CD4-positive, alpha-beta T cell treated with Interleukin-4 for 1 hour (primary cell): ENCODE measurements around the gene MED13L.
A peak's percentile ranks its signal among the peaks of the same experiment; 100 is the strongest.
"Not testable (repeated sequence)": the region's sequence is repeated elsewhere in the genome, so short reads cannot be mapped to it uniquely, and the experiment has no call there.

Source experiments
- DNase-seq, 2 donors: peaks; one replicate each; pipeline ENCODE4 v3.0.0-alpha.2; 2020 to 2022

The MED13L gene

DNA sequence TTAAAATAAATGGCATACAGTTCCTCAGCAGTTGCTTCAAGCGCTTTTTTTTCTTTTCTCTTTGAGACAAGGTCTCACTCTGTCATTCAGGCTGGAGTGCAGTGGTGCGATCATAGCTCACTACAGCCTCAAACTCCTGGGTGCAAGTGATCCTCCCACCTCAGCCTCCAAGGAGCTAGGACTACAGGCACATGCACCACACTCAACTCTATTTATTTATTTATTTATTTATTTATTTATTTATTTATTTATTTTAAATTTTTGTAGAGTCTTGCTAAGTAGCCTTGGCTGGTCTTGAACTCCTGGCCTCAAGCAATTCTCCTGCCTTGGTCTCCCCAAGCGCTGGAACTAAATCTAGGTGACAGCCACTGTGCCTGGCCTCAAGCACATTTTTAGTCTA is 132.0 kb downstream of the MED13L start:
- no peak for DNase-seq

DNA sequence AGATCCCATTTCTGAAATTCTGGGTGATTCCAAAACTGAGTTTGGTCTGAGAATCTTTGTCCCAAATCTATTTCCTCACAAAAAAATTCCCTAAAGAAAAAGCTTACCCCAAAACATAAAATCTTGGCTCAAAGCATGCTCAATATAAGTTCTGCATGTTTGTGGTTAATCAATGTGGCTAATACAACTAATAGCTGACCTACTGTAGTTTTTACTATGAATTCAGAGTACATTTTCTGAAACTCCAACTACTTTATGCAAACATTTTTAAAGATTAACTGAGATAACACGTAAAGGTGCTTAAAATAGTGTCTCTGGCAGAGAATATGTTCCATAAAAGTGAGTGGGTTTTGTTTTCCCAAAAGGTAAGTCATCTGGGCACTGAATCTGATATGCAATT is 133.1 kb downstream of the MED13L start:
- no peak for DNase-seq

DNA sequence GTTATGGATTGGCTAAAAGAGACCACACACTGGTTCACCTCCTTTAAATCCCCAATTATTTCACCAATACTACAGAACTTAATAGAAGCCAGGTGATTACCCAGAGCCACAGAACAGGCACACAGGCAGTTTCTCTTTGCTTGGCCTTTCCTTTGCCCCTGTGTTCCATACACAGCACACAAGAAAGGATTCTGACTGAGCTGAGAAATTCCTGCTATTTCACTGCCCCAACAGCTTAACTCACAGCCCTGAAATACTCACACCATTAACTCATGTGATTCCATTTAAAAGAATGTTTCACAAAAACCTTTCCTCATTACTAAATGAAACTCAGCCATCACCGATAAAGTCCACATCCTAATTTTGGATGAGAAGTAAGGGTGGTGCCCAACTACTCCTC is 133.6 kb downstream of the MED13L start:
- no peak for DNase-seq

DNA sequence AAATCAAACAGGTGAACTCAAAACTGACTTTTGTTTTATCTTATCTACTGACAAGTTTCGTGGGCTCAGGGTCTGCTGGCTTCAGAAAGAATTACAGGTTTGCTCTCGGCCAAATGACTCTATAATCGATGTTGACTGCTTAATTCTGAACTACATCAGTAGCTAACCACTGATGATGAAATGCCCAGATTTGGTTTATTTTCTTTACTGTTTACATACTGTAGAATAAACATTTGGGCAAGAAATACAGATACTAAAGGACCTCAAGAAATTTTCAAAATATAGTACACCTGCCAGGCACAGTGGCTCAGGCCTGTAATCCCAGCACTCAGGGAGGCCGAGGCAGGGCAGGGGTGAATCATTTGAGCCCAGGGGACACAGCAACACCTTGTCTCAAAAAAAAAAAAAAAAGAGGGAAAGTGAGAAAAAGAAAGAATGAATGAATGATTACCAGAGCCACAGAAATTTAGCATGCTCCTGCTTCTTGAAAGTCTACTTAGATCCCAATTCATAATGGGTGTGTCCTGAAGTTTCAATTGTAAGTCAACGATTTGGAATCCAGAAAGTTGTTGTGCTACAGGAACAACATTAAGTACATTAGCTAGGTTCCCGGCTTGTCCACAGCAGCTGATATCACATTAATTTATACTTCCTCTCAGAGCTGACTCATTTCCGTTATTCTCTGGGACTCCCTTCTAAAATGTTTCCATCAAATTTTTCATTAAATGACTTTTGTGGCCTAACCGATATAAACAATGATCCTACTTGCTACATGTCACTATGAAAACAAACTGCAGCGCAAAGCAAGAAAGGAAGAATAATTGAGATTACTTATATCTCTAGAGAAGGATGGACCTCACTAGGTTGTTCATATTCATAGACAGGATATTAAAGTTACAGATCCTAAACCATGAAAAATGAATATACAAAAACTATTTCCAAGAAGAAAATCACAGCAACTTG is 134.3 kb downstream of the MED13L start:
- DNase-seq, result peak in 1 of 2 donors; percentile 16

DNA sequence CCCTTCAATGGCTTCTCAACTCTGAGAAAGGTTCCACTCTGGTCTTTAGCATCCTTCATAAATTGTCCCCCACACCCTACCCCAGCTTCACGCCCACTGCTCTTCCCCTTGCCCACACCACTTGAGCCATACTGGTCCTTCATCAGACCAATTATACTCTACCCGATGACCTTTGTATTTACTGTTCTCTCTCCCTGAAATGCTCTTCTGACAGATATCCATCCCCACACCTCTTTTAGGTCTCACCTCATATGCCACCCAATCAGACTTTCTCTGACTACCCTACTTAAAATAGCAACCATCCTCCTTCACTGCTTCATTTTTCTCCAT is 135.7 kb downstream of the MED13L start:
- DNase-seq, result no peak

DNA sequence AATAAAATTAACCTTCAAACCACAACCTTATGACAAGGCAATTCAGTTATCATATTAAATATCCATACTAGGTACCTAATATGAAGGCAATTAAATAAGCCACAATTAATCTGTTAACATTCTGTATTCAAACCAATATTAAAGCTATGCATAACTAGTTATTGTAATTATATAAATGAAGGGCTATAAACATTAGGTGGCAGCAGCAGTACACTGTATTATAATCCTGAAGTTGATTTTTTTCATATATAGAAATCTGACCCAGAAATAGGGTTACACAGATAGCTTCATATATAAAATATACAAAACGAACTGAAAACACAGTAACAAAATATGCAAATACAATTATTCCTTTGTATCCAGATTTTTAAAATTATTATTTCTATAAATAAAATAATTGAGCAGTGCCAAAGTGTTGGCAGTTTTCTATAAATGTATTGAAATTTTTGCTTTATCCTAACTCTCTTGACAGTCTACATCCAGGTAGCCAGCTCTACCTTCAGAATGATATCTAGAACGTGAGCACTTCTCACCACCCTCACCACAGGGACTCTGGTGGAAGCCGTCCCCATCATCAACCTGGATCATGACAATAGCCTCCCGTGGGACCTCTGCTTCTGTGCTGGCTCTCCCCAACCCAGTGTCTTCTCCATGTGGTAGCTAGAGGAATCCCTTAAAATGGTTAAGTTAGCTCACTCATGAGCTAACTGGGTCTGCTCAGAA is 136.2 kb downstream of the MED13L start:
- DNase-seq, result peak in 1 of 2 donors; percentile 32

DNA sequence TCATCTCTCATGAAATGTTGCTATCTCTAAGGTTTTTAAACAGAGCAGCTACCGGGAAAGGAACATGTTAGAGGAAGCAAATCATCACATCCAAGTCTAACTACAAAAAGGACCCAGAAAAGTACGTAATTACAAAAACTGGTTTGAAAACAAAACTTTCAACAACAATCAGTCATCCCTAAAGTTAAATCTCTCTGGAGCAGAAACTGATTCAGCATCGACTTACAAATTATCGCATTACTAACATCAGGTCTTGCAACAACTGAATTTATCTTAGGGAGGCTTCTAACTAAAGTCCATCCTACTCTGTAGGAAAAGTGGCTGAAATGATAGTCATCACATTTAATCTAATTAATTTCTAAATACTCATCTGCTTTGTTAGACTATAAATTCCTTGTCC is 137.0 kb downstream of the MED13L start:
- DNase-seq, result no peak

DNA sequence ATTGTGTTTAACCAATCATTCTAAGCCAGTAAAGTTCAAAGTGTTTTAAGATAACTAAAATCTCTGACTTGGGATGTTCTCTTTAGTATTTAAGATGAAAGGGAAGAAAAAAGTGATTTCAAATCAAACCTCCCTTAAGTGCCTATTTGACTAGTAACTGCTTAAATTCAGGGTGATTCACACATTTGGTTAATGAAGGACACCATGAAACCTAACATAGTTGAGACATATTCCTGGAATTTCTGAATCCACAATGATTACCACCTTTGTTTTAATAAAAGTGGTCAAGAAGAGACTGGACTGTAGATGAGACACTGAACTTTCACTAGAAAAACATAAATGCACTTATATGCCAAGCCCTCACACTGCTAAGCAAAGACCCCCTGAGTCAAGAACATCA is 138.7 kb downstream of the MED13L start:
- no peak for DNase-seq

DNA sequence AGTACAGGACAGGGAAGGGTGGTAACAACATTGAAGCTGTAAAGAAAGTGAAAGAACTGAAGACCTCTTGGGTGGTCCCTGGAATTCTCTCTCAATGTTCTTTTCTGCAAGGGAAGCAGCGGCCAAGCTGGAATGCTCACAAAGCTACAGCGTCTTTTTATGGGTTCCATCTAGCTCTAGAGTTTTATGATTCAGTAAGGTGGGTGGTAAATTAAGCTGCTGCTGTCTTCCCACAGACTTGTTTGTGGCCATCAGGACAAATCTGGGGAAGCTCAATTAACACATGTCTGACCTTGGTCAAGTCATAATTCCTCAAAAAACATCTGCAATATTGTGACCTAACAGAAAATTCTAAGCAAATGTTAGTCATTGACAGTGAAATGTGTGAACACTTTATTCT is 139.1 kb downstream of the MED13L start:
- no peak for DNase-seq

DNA sequence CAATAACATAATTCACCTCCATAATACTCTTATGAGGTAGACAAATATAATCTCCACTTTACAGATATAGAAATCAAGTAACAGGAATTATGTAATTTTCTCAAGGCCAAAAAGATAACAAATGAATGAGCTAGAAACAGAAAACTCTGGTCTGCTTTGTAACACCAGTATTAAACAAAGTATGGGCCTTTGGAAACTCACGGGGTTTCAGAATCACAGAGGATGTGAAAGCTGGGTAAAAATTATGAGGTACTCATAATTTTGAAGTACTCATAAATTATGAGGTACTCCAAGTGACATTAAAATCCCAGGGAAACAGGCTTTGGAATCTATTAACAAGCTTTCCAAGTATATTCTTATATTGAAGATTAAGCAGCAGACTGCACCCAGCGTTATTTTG is 140.2 kb downstream of the MED13L start:
- no peak for DNase-seq

DNA sequence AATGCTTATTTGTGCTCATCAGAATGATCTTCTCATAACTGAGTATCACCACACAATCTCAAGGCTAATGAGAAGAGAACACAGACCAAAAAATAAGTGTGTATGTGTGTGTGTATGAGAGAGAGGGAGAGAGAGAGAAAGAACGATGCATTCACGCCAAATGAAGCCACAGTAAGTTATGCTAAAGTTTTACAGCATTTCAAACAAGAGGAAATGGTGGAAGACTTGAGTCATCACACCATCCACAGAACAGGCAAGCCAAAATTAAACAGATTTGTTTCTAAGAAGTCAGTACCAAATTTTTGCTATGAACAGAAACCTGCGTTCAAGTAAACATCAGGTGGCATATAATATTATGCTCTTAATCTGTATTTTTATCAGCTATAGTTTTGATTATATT is 141.2 kb downstream of the MED13L start:
- DNase-seq, result no peak

DNA sequence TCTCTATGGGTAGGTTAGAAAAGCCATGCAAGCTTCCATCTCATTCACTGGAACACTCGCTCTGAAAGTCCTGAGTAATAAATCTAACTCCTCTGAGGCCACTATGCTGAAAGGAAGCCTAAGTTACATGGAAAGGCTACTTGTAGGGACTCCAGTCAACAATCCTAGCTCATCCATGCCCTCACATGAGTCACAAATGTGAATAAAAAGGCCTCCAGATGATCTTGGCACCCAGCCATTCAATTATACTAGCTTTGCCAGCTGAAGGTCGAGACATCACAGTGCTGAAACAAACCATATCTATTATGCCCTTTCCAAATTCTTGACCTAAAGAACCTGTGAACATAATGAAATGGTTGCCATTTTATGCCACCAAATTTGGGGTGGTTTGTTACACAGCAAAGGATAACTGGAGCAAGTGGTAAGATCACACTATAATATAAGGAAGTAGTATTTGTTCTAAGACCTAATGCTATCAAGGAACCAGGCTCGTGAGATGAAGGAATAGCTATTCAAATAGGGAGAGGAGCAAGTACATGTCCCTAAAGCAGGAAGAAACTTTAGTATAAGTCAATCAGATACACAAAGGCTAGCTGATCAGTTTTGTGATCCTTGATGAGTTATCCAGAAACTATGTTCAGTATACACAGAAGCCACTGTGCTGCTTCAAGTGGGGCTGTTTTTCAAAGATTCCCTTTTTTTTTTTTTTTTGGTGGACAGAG is 142.1 kb downstream of the MED13L start:
- no peak for DNase-seq

DNA sequence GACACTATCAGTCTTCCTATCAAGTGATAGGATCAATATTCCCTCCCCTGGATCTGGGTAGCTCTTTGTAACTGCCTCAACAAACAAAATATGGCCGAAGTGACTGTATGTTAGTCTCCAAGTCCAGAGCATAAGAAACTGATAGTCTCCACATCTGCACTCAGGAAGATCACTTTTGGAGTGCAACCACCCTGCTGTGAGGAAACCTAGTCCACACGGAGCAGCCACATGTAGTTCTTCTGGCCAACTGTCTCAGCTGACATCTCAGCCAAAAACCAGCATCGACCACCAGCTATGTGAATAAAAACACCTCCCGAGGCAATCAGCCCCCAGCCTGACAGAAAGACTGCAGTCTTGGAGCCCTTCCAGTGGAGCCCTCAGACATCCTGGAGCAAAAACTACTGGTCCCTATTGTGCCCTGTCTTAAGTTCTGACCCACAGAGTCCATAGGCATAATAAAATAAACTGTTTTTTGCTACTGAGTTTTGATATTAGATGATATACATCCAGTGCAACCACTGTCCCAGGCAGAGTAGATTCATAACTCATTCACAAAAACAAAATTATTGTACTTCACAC is 143.8 kb downstream of the MED13L start:
- no peak for DNase-seq

DNA sequence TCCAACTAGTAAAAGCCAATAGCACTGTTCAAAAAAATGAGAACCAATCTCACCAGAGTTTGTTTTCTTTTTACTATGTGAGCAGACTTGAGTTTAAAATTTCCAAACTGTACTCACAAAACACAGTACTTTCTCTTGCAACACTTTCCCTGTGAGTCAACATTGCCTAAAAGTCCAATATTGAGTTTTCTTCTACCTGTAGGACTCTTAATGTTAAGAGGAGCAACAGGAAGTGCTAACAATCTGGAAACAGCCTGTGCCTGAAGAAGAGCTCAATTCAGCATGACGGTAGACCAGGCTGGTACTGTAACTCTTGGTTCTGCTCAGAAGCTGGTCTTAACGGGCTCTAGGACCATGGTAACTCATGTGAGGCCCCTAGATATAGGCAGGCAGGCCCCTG is 144.3 kb downstream of the MED13L start:
- DNase-seq, result no peak

DNA sequence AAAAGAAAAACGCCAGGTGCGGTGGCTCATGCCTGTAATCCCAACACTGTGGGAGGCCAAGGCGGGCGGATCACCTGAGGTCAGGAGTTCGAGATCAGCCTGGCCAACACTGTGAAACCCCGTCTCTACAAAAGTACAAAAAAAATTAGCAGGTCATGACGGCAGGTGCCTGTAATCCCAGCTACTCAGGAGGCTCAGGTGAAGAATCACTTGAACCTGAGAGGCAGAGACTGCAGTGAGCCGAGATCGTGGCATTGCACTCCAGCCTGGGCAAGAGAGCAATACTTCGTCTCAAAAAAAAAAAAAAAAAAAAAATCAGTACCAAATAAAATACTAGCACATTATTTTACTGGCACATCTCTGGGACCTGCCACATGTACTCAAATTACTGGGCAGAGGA is 145.5 kb downstream of the MED13L start:
- not testable (repeated sequence) for DNase-seq

DNA sequence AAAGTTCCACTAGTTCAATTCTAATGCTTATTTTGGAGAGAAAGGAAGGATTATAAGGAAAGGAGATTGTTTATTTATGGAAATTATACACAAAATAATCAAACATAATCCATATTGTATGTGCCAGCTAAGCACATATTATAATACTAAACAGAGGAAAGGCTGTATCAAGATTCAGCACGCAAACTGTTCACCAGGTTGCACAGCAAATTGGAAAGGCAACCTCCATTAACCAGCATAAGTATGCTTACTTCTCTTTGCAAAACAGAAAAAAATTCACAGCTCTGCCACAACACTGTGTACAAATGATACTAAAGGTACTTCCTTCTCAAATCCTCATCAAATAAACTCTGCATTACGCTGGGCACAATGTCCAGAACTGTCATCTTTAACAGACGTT is 146.3 kb downstream of the MED13L start:
- no peak for DNase-seq

DNA sequence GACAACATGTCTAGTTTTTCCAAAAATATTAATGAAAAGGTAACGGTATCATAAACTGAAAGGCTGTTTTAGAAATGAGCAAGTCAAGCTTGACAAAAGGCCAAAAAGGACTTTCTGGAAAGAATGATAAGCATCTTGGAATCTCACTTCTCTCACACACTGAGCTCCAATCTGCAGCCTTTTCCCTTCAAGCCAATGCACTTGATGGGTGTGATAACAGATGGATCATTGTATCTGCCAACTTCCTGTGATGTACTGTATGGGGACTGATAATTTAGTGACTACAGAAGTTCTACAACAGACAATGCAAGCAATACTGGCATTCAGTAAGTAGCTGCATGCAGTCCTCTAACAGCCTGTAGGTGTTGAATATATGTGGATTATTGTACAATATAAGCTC is 147.1 kb downstream of the MED13L start:
- DNase-seq, result no peak

DNA sequence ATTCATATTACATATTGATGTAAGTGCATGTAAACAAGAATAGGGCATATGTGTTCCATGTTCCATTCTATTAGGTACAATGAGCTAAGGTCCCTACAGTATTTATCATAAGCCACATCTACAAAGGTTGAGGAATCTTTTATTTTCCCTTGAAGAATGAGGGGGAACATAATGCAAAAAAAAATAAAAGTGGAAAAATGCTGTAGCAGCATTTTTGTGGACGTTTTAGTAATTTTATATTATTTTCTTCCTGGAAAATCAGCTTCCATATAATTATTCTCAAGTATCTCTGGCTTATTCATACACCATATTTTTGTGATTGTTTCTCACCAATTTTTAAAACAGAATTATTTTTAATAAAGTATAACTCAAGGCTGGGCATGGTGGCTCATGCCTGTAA is 148.7 kb downstream of the MED13L start:
- no peak for DNase-seq

DNA sequence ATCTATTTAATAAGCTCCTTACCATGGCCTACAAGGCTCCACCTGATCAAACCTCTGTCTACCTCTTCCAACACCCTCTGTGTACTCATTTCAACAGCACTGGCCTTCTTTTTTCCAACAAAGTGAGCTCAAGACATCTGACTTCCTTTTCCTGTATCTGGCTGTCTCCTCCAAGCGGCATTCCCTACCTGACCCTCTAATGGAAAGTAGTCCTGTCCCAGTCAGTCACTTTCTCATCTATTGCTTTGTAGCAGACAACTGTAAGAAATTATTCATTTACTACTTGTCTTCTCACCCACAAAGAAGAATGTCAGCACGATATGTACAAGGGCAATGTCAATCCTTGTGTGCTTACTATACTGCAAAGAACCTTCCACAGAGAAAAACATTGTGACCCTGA is 149.6 kb downstream of the MED13L start:
- DNase-seq, result no peak

DNA sequence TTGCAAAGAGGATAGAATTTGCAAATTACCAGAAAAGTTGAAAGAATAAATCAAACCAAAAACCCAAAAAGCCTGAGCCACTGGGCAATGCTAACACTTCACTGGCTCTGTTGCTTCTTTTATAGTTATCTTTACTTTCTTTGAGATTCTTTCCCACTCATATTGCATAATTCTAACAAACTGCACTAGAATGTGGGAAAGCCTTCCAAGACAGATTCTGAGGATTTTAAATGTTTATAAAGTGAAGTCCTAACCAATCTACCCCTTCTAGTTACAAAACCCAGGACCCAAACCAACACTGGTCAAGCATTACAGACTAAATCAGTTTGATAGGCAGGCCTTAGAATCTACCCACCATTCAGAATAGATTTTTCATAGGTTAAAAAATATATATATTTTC is 150.9 kb downstream of the MED13L start:
- DNase-seq, result no peak

DNA sequence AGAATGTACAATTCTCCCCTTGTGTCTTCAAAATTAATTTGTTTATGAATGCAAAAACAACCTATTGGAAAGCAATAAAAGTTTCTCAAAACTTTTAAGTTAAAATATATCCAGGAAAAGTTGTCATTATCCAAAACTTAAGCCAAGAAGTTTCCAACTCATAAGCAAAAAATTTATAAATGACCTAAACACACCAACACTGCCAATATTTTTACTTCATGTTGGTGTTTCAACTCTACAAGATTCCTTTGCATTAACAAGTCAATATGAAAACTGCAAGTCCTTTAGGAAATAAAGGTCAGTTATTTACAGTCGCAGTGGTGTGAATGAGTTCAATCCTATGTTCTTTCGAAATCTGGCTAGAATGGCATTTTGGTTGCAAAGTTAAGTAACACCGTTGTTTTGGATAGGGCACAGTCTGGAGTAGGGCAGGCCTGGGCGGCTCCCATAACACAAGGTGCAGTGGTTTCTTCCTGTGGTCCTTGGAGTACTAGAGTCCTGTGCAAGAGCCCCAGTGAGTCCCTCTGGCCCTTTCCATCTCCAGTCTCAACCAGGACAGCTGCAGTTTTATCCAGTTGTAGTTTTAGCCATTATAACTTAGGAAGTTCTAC is 151.4 kb downstream of the MED13L start:
- DNase-seq, result no peak

DNA sequence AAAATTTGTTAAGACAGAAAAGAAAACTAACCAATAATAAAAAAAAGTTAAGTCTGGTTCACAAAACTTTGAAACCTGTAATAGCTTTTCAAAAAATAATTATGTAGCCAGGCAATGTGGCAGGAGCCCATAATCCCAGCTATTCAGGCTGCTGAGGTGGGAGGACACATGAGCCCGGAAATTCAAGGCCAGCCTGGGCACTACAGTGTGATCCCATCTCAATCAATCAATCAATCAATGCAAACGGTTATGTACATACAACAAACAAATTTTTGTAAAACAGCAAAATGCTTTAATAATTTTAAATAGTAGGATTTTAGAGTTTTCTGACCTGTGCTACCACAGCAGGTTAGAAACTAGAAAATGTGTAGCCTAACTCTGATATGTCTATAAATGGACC is 152.4 kb downstream of the MED13L start:
- DNase-seq, result no peak
